Measurements from ENCODE around the gene CAPZA3.
"Not testable (repeated sequence)": the region's sequence is repeated elsewhere in the genome, so short reads cannot be mapped to it uniquely, and the experiment has no call there.

Gene CAPZA3

DNA sequence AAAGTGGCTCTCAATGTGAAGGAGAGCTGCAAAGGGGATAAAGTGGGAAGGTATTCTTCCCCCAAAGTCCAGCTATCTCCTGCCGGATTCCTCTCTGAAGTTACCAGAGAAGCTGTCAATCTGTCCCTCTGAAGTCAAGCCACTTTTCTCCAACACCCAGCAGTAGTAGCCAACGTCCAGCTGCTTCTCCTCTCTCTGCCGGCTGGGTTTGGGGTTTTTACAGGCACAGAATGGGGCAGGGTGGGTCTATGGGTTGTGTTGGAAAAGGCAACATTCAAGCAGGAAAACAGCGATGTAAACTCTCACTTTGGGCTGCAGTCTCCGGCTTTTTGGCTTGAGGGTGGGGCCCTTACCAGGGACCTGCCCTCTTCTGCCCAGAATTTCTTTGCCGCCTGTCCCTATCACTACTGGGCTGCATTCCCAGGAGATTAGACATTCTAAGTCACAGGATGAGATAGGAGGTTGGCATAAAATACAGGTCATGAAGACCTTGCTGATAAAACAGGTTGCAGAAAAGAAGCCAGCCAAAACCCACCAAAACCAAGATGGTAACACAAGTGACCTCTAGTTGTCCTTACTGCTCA lies 16.3 kb downstream of the CAPZA3 start:
- no peak for DNase-seq

DNA sequence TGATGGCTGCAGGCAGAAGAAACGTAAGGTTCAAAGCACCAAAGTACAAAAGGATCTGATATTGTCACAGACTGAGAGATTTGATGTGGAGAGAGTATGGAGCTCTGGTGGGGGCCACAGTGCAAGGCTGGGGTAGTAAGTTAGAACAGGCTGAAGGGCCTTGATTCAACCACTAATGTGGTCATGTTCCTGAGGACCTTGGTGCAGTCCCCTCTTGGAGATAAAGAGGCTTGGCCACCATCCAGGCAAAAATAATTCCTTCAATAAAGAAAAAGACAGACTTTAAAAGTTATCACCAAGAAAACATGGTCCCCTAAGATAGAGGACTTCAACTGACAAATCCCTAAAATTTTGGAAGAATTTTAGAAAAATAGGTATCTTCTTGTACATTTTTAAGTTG lies 17.4 kb downstream of the CAPZA3 start:
- DNase-seq: no peak

DNA sequence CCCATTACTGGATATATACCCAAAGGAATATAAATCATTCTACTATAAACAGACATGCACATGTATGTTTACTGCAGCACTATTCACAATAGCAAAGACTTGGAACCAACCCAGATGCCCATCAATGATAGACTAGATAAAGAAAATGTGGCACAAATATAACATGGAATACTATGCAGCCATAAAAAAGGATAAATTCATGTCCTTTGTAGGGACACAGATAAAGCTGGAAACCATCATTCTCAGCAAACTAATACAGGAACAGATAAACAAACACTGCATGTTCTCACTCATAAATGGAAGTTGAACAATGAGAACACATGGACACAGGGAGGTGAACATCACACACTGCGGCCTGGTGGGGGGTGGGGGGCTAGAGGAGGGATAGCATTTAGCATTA lies 28.6 kb downstream of the CAPZA3 start:
- DNase-seq: not testable (repeated sequence)

DNA sequence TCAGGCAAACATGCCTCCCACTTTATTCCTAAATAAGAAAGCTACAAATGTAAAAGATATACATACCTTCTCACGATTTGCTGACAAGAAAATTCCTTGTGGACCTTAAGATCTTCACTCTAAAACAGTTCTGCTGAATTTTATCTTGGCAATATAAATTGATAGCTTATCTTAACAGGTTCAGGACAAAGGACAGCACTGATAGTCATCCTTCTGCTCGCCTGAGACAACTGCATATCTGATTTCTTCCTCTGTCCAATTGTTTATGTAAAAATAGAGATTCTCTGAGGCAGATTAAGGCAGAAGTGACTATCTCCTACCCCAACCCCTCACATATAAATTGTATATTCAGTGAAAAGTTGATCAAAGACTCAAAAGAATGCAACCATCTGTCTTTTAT lies 44.9 kb downstream of the CAPZA3 start:
- no peak for DNase-seq

DNA sequence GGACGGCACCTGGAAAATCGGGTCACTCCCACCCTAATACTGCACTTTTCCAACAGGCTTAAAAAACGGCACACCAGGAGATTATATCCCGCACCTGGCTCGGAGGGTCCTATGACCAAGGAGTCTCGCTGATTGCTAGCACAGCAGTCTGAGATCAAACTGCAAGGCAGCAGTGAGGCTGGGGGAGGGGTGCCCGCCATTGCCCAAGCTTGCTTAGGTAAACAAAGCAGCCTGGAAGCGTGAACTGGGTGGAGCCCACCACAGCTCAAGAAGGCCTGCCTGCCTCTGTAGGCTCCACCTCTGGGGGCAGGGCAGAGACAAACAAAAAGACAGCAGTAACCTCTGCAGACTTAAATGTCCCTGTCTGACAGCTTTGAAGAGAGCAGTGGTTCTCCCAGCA lies 47.5 kb downstream of the CAPZA3 start:
- not testable (repeated sequence) for DNase-seq
